Stomach (tissue), 4 donors: ENCODE measurements around the gene PCDHGA7.

ENCODE experiments used
- EP300 ChIP-seq: sonication (generic); formaldehyde crosslinking; IDR thresholded peaks from one replicate; pipeline ENCODE4 v1.6.1; 2017; ENCODE audit warnings: antibody characterized with exemption
- POLR2A ChIP-seq, 4 donors: fragments of 450-650 bp; IDR thresholded peaks; one replicate each; pipeline ENCODE4 v1.6.1; 2016; ENCODE audit warnings: antibody characterized with exemption in 4 of 4, control low read depth in 2 of 4, mild to moderate bottlenecking in 1 of 4, moderate library complexity in 1 of 4
- POLR2AphosphoS5 ChIP-seq, 3 donors: sonication (generic); formaldehyde crosslinking; IDR thresholded peaks; one replicate each; pipeline ENCODE4 v1.6.1; 2016; ENCODE audit warnings: antibody characterized with exemption in 3 of 3
- TF ChIP-seq, protein P1 (sequence below), 7 experiments: fragments of 450-650 bp in 4 of 7; fragments of 200-600 bp in 3 of 7; sonication (generic) in 3 of 7; IDR thresholded peaks; one replicate each; pipeline ENCODE4 v1.5.1; 2016 to 2019; ENCODE audit warnings: antibody characterized with exemption in 7 of 7, control low read depth in 2 of 7, mild to moderate bottlenecking in 1 of 7

DNA sequence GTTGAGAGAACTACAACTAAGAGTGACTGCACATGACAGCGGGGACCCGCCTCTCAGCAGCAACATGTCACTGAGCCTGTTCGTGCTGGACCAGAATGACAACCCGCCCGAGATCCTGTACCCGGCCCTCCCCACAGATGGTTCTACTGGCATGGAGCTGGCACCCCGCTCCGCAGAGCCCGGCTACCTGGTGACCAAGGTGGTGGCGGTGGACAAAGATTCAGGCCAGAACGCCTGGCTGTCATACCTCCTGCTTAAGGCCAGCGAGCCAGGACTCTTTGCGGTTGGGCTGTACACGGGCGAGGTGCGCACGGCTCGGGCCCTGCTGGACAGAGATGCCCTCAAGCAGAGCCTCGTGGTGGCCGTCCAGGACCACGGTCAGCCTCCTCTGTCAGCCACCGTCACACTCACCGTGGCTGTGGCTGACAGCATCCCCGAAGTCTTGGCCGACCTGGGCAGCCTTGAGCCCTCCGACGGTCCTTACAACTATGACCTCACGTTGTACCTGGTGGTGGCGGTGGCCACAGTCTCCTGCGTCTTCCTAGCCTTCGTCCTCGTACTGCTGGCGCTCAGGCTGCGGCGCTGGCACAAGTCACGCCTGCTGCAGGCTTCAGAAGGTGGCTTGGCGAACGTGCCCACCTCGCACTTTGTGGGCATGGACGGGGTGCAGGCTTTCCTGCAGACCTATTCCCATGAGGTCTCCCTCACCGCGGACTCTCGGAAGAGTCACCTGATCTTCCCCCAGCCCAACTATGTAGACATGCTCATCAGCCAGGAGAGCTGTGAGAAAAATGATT is 2.1 kb downstream of the PCDHGA7 start:
- TF ChIP-seq, protein P1, sequence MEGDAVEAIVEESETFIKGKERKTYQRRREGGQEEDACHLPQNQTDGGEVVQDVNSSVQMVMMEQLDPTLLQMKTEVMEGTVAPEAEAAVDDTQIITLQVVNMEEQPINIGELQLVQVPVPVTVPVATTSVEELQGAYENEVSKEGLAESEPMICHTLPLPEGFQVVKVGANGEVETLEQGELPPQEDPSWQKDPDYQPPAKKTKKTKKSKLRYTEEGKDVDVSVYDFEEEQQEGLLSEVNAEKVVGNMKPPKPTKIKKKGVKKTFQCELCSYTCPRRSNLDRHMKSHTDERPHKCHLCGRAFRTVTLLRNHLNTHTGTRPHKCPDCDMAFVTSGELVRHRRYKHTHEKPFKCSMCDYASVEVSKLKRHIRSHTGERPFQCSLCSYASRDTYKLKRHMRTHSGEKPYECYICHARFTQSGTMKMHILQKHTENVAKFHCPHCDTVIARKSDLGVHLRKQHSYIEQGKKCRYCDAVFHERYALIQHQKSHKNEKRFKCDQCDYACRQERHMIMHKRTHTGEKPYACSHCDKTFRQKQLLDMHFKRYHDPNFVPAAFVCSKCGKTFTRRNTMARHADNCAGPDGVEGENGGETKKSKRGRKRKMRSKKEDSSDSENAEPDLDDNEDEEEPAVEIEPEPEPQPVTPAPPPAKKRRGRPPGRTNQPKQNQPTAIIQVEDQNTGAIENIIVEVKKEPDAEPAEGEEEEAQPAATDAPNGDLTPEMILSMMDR (IDR thresholded peaks at IDR 0.05): no peak
- TF ChIP-seq EP300: no peak
- TF ChIP-seq POLR2A (IDR thresholded peaks at IDR 0.05): no peak
- TF ChIP-seq POLR2AphosphoS5 (IDR thresholded peaks at IDR 0.05): no peak
